HG03196 (cell line): ENCODE measurements around the gene PKN1.
"Not testable (repeated sequence)": the region's sequence is repeated elsewhere in the genome, so short reads cannot be mapped to it uniquely, and the experiment has no call there.

Experiments used
- ATAC-seq: cut with Tn5 transposase; IDR thresholded peaks from one replicate; pipeline ENCODE4 v1.9.1; 2021; ENCODE audit not compliant: unreplicated experiment

The PKN1 gene

DNA sequence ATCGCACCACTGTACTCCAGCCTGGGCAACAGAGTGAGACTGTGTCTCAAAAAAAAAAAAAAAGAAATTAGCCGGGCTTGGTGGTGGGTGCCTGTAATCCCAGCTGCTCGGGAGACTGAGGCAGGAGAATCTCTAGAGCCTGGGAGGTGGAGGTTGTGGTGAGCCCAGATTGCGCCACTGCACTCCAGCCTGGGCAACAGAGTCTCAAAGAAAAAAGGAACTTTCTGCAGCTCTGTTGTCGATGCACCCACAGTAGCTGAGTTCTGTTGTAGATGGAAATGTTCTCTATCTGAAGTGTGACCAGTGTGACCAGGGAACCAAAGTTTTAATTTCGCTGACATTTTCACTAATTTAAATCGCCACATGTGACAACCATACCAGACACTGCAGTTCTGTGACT is 29.3 kb downstream of the PKN1 start:
- not testable (repeated sequence) for ATAC-seq

DNA sequence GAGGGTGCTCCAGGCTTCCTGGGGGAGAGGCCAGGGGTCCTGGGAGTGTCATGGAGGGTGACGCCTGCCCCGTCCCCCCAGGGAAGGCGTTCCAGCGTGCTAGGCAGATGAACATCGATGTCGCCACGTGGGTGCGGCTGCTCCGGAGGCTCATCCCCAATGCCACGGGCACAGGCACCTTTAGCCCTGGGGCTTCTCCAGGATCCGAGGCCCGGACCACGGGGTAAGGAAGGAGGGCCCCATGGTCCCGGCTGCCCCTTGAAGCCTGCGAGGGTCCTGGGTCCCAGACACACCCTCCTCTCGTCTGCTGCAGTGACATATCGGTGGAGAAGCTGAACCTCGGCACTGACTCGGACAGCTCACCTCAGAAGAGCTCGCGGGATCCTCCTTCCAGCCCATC is 30.6 kb downstream of the PKN1 start:
- no peak for ATAC-seq

DNA sequence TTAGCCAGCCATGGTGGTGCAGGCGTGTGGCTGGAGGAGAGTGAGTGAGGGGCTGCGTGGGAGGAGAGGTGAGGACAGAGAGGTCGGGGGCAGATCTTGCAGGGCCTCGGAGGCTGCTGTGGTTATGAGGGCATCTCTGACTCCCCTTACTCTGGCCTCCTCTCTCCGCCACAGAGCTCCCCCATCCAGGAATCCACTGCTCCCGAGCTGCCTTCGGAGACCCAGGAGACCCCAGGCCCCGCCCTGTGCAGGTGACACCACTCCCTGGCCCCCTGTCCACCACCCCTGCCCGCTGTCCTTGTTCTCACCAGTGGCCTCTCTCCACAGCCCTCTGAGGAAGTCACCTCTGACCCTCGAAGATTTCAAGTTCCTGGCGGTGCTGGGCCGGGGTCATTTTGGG is 34.3 kb downstream of the PKN1 start:
- no peak for ATAC-seq

DNA sequence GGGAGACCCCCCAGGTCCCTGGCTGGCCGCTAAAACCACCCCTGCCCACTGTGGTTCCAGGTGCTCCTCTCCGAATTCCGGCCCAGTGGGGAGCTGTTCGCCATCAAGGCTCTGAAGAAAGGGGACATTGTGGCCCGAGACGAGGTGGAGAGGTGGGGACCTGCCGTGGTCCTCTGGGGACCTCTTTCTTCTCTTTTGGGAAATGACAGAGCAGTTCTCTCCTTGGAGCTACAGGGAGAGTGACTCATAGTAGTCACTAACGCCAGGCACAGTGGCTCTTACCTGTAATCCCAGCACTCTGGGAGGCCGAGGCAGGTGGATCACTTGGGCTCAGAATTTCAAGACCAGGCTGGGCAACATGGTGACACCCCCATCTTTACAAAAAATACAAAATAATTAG is 34.7 kb downstream of the PKN1 start:
- ATAC-seq, result no peak

DNA sequence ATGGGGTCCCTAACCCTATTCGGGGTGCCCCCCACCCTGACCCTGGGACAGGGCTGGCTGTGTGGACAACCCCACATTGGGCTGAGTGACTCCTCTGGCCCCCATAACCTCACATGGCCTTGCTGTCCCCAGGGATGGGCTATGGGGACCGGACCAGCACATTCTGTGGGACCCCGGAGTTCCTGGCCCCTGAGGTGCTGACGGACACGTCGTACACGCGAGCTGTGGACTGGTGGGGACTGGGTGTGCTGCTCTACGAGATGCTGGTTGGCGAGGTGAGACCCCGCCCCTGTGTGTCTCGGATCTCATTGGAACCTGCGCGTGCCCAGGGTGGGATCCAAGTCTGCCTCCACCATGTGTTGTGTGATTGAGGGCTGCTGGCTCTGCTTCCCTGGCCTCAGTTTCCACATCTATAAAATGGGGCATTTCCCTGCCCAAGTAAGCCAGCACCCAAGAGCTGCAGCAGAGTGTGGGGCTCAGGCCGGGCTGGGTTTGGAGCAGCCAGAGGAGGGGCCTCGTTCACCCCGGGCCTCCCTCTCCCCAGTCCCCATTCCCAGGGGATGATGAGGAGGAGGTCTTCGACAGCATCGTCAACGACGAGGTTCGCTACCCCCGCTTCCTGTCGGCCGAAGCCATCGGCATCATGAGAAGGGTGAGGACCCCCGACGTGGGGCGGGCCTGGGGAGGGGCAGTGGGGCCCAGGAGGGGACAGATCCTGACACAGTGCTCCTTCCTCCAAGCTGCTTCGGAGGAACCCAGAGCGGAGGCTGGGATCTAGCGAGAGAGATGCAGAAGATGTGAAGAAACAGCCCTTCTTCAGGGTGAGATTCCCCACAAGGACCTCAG is 37.1 kb downstream of the PKN1 start:
- no peak for ATAC-seq

DNA sequence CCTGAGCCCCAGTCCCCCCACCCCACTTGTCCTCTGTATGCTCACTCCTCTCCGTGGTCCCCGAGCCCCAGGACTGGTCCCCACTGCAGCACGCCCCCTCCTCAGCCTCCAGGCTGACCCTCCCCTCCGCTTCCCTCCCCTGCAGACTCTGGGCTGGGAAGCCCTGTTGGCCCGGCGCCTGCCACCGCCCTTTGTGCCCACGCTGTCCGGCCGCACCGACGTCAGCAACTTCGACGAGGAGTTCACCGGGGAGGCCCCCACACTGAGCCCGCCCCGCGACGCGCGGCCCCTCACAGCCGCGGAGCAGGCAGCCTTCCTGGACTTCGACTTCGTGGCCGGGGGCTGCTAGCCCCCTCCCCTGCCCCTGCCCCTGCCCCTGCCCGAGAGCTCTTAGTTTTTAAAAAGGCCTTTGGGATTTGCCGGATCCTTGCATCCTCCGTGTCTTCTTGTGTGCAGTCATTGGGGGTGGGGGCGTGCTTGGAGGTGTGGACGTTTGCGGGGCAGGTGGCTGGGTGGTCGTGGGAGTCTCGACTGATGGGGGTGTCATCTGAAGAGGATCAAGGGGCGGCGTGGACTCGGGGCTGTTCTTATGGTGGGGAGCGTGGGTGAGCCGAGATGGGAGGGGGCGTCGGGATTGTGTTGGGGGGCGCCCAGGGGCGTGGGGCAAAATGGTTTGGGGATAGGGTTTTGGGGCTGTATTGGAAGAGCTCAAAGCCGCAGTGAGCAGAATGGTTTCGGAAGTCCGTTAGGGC is 38.5 kb downstream of the PKN1 start:
- ATAC-seq, result no peak

DNA sequence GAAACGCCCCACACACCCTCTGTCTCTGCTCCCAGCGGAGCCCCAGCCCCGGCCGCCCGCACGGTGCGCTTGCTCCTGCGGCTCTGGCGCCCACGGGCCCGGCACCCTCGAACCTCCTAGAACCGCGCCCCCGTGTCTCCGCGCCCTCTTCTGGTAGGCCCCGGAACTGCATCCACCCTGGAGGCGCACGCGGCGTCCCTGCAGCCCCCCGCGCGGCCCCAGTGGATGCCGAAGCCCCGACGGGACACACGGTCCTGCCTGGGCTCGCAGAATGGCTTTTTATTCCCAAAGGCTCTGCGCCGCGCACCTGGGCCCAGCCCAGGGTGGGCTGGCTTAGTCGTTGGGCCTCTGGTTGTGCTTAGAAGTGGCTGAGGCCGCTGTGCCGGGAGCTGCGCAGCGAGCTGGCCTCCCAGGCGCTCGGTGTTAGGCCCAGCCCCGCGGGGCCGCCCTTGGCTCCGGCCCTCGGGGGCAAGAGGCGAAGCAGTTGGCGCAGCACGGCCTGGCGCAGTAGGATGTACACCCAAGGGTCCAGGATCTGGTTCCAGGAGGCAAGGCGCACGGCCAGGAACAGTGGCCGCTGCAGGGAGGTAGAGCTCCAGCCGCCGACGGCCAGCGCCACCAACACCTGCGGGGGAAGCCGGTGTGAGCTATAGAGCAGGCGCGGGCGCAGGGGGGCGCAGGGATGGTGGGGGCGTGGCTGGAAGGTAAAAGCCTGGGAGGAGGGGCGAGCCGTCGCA is 39.3 kb downstream of the PKN1 start:
- no peak for ATAC-seq

DNA sequence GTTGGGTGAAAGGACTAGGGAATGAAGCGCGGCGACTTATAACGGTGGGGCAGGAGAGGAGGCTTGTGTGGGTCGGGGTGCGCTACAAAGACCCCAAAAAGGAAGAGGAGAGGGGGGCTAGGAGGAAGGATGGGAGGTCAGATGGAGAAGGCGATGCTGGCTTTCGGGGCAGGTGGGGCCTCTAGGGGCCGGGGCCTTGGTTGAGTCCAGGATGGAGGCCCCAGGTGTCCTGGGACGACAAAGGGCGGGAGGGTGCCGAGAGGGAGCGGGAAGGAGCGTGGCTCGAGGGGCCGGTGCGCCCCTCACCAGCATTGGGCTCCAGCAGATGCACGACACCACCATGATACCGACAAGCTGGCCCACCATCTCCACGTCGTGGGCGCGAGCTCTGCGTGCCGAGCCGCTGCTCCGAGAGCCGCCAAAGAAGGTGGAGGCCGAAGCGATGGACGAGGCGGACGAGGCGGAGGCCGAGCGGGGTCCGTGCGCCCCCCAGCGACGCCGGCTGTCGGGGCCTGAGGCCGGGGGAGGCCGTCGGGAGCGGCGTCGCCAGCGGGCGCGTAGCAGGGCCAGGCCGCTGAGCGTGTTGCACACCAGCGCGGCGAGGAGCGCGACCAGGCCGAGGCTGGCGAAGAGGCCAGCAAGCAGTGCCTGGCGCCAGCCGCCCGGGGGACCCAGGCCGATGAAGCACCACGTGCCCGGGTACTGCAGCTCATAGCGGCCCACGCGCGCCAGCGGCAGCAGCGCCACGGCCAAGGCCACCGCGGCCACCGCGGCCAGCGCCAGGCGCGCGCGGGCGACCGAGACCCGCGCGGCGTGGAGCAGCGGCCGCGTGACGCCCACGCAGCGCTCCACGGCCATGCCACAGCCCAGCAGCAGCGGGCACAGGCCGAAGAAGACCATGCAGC is 40.2 kb downstream of the PKN1 start:
- no peak for ATAC-seq

DNA sequence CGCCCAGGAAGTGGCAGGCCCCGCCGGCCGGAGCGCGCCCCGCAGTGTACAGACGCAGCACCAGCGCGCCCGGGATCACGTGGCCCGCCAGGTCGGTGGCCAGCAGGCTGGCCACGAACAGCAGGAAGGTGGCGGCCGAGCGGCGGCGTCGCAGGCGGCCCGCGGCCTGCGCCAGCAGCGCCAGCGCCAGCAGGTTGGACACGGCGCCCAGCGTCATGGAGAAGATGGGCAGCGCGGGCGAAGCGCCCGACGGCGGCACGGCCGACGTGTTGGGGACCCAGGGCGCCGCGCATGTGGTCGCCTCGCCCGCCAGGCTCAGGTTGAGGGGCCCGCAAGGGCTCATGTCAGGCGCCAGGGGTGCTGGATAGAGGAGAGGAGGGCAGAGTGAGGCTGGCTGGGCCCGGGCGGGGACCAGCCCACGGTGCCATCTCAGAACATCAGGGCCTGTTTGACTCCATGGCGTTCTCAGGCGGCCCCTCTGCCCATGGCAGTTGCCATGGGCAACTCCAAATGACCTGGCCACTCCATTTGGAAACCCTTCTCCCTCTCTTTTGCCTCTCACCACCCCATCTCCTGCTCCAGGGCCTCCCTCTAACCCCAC is 41.0 kb downstream of the PKN1 start:
- ATAC-seq, result no peak

DNA sequence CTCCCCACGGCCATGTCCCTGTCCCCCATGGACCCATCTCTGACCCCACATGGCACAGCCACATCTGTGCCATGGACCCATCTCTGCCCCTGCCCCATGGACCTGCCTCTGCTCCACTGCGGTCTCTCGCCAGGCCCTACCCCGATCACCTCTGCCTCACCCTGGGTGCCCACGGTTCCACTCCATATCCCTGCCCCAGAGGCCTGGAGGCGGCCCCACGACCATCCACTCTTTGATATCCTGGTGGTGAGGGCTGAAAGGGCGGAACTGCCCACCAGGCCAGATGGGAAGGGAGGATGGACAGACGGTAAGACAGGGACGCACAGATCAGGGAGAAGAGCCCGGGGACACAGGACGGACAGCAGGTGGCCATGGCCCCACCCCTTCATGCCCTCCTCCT is 41.7 kb downstream of the PKN1 start:
- no peak for ATAC-seq

DNA sequence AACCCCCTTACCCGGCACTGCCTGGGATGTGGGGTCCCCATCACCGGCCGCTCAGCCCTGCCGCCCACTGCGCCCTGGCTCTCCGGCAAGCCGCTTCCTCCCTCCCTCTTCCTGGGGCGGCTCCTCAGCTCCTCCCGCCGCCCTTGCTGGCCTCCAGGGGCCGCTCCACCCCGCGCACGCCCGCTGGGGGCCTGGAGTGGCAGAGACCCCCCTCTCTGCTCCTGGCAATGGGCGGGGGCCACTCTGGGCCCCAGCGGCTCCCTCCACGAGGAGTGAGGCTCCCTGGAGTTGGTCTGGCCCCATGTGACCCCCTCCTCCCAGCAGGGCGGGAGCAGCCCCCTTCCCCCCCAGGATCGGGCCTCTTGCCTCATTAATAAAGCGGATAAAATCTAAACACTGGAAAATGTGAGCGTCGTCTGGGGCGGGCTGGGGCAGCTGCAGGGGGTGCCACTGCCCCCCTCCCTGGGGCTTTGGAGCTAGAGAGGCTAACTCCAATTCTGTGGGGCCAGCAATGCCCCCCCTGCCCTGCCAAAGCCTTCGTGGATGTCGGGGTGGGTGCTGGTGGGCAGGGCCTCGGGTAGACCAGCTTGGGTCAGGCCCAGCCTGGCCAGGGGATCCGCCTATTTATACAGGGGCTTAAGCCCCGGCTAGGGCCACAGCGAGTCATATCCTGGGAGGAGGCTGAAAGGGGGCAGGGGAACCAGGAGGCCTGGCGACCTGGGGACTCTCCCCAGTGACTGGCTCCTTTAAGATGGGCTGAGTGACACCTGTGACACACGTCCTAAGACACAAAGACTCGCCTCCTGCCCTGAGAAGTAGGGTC is 42.4 kb downstream of the PKN1 start, which contains the start of gene PTGER1:
PTGER1 (minus strand) TSS at position 104 of the 823 bp plus-strand sequence. CDS start 1,034 bp downstream, outside the sequence.
- ATAC-seq, result no peak

DNA sequence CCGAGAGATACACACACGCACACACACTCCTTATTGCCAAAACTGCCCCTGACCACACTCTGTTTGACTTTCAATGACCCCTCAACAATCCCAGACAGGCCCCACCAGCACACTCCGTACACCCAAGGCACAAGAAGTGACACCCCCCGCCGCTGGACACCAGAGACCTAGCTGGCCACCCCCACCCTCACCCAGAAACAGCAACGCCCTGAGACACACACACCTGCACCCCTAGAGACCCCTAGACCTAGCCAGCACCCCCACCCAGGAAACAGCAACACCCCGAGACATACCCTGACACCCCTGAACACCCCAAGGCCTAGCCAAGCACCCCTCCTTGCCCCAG is 43.2 kb downstream of the PKN1 start:
- no peak for ATAC-seq

DNA sequence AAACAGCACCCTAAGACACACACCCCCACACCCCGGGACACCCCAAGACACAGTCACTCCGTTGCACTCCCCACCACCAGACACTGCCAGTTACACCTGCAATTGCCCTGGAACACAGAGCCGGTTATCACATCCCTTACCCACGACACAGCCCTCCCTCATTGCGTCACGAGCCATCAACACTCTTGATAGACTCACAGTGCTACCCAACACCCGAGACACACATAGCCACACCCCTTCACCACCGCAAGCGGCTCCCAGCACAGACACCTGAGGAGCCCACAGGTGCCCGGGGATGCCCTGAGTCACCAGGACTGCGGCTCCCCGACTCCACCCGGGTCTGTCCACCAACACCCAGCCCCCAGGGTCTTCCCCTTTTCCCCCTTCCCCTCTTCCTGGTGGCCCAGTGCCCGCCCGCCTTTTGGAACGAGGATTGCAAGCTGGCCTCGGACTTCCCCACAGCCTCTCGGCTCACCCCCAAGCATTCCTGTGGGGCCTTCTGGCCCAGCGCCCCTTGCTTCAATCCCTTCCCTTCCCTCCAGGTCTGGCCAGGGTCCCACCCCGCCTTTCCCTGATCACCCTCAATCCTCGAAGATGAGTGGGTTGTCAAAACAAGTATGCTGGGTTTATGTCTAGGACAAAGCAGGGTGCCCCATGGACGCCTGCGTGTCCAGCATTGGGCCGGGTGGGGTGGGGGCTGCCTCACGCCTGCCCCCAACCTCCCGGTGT is 43.7 kb downstream of the PKN1 start:
- ATAC-seq, result no peak

DNA sequence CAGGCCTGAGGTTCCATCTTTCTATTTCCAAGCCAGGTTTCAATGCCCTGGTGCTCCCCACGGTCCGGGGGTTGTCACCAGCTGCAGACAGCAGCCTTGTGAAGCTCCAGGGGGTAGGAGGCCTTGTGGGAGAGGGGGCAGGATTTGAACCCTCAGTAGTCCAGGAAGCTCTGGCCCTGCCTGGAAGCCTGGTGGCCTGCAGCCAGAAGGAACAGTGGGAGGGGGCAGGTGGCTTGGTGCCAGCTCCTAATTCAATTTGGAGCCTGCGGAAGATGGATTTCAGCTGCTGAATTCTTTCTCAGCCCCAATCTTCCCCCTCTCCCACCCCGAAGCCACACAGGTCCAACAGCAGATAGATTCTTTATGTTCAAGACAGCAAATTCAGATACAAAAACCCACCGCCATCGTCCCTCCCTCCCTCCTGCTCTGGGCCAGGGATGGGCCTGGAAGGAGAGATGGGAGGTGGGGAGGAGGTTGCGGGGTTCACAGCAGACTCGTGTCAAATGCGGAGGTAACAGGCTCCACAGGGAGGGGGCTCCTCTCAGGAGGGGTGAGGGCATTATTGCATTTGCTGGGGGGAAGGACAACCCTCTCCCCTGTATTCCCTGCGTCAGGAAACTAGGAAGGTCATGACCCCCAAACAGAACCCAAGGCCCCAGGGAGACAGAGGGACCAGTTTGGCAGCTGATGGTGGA is 44.5 kb downstream of the PKN1 start:
- ATAC-seq, result no peak

DNA sequence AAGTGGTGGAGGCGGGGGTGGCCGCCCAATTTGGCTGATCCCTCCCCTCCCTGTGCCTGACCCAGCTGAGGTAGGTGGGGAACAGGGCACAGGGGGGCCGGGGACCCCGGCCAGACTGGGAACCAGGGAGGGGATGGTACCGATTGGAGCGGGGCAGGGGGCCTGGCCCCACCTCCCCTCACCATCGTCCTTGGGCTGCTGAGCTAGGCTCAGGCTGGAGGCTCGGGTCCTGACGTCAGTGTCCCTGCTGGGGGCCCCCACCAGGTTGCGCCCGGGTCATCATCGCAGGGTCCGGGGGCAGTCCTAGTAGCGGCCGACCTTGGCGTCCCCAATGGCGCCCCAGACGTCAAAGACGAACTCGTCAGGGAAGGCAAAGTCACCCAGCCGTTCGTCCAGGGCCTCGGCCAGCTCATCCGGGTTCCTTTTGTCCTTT is 45.0 kb downstream of the PKN1 start:
- no peak for ATAC-seq

DNA sequence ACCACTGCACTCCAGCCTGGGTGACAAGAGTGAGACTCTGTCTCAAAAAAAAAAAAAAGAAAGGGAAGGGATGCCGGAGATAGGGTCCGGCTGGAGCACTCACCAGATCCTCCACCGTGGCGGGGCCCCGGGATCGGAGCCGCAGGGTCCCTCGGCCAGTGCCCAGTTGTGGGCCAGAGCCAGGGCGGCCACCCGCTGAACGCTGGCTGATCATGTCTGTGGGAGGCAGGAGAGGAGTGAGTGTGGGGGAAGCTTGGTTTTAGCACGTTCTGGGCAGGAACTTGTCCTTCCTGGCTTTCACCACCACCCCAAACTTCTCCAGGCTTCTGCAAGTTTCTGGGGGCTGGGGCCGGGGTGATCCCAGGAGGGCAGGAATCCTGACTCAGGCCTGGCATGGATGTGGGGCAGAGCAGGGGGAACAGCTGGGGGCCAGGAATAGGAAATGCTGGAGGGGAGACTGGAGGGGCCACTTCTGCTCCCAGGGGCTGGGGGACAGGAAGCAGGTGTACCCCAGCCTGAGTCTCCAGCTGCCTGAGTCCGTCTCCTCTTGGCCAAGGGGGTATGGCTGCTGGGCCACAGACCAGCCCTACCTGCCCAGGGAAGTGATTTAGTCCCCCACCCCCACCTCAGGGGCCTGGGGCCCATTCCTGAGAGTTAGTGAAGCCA is 46.3 kb downstream of the PKN1 start:
- ATAC-seq, result no peak

DNA sequence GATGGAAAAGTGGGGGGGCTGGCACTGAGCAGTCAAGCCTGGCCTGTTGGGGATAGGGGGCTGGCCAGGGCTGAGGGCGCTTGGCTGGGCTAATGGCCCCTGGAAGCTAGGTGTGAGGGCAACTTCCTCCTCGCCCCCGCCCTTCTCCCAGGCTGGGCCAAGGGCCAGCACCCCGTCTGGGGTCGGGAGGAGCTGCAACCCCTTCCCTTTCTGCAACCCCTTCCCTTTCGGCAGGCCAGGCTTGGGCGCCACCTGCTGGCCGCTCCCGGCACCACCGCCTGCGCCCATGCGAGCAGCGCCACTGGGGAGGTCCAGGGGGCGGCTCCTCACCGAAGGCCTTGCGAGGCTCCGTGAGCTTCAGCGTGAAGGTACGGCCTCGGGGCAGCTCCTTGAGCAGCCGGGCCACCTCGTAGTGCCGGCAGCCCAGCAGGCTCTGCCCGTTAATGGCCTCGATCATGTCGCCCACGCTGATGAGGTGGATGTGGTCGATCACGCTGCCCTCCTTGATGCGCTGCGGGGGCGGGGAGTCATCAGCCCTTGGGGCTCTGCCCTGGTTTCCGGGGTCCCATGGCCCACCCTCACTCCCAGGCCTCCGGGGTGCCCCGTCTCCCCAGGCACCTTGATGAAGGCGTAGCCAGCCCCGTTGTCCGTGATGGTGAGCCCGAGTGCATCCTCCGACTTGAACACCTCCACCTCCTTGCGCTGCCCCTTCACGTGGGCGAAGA is 47.0 kb downstream of the PKN1 start:
- ATAC-seq, result no peak
